Keratinocyte (primary cell): ENCODE data around the gene ANKRD23. TPM values are rescaled to one million over a fixed set of nuclear protein-coding genes. Genes with fewer than 3 reads are reported as not detected.
"Not testable (repeated sequence)": the region's sequence is repeated elsewhere in the genome, so short reads cannot be mapped to it uniquely, and the experiment has no call there.

Source experiments
- DNase-seq: peaks from one replicate; pipeline ENCODE4 v3.0.0-alpha.2; 2011; ENCODE audit warnings: low read depth, missing footprints, low spot score
- FAIRE-seq: peaks from 2 replicates; lab custom pipeline; 2011; peaks lifted over from hg19 to GRCh38; lab: Jason Lieb, UNC
- H2AFZ ChIP-seq: 2 replicates; pipeline ENCODE4 v1.6.0; 2012; ENCODE audit warnings: low read length, control low read depth, inconsistent platforms; ENCODE audit not compliant: control insufficient read depth
- H3K27ac ChIP-seq: 2 replicates; pipeline ENCODE4 v1.5.1; 2011; ENCODE audit warnings: low read length; ENCODE audit not compliant: control insufficient read depth, insufficient read depth
- H3K27me3 ChIP-seq: 3 replicates; pipeline ENCODE4 v1.6.0; 2011; ENCODE audit warnings: low read length; ENCODE audit not compliant: control insufficient read depth, insufficient read depth; ENCODE audit errors: extremely low read depth
- H3K36me3 ChIP-seq, 2 experiments: 2 replicates in 1 of 2; 3 replicates in 1 of 2; pipeline ENCODE4 v1.5.1; 2011; ENCODE audit warnings: low read length in 2 of 2, mild to moderate bottlenecking in 1 of 2; ENCODE audit not compliant: control insufficient read depth in 2 of 2, insufficient read depth in 2 of 2; ENCODE audit errors: extremely low read depth in 1 of 2
- H3K4me1 ChIP-seq: 3 replicates; pipeline ENCODE4 v1.5.1; 2011; ENCODE audit warnings: low read length; ENCODE audit not compliant: control insufficient read depth, insufficient read depth; ENCODE audit errors: extremely low read depth
- H3K4me2 ChIP-seq: 3 replicates; pipeline ENCODE4 v1.6.0; 2011; ENCODE audit warnings: low read depth, low read length; ENCODE audit not compliant: control insufficient read depth, insufficient read depth; ENCODE audit errors: extremely low read depth
- H3K4me3 ChIP-seq, 3 experiments: fragments of 200-600 bp in 1 of 3; sonication (generic) in 1 of 3; 2 replicates in 2 of 3; 3 replicates in 1 of 3; pipeline ENCODE4 v1.5.1; 2011 to 2016; ENCODE audit warnings: low read length in 3 of 3, mild to moderate bottlenecking in 3 of 3, control low read depth in 2 of 3, inconsistent platforms in 1 of 3, low read depth in 1 of 3, mixed read lengths in 1 of 3, mixed run types in 1 of 3, moderate library complexity in 1 of 3; ENCODE audit not compliant: control insufficient read depth in 2 of 3, insufficient read depth in 2 of 3; ENCODE audit errors: extremely low read depth in 1 of 3
- H3K79me2 ChIP-seq: 2 replicates; pipeline ENCODE4 v1.6.0; 2012; ENCODE audit warnings: low read length; ENCODE audit not compliant: control insufficient read depth, insufficient read depth
- H3K9ac ChIP-seq: 3 replicates; pipeline ENCODE4 v1.6.0; 2011; ENCODE audit warnings: low read length; ENCODE audit not compliant: control insufficient read depth, insufficient read depth; ENCODE audit errors: extremely low read depth
- H3K9me1 ChIP-seq: 3 replicates; pipeline ENCODE4 v1.6.0; 2011; ENCODE audit warnings: low read length; ENCODE audit not compliant: control insufficient read depth, insufficient read depth; ENCODE audit errors: extremely low read depth
- H3K9me3 ChIP-seq: 2 replicates; pipeline ENCODE4 v1.5.1; 2012; ENCODE audit warnings: low read depth, low read length; ENCODE audit not compliant: control insufficient read depth
- H4K20me1 ChIP-seq: 3 replicates; pipeline ENCODE4 v1.6.0; 2011; ENCODE audit warnings: low read length; ENCODE audit not compliant: control insufficient read depth, insufficient read depth; ENCODE audit errors: extremely low read depth
- CTCF ChIP-seq, 3 experiments: IDR thresholded peaks in 1 of 3; conservative IDR thresholded peaks in 1 of 3; optimal IDR thresholded peaks in 1 of 3; 2 replicates in 2 of 3; 3 replicates in 1 of 3; pipeline versions ENCODE3 to v1.5.1; 2011; ENCODE audit warnings: low read length in 3 of 3, mild to moderate bottlenecking in 3 of 3, moderate library complexity in 2 of 3, control low read depth in 1 of 3, inconsistent platforms in 1 of 3; ENCODE audit not compliant: insufficient read depth in 2 of 3; ENCODE audit errors: extremely low read depth in 1 of 3
- EZH2 ChIP-seq: IDR thresholded peaks from one replicate; pipeline ENCODE4 v1.6.1; 2012; ENCODE audit warnings: inconsistent platforms, mild to moderate bottlenecking, low read length, moderate library complexity
- dilution Hi-C: fragments of 300-500 bp; cut with MboI; formaldehyde crosslinking; loops from one replicate; pipeline ENCODE4 v1.7.0; 2020; ENCODE audit warnings: low sequenced_read_pairs; ENCODE audit not compliant: extremely low pct_ligation_motif_present
- polyA plus RNA-seq, 5 experiments: library from polyadenylated mRNA; depleted of rRNA in 3 of 5; stranded (reverse) in 3 of 5; stranded (forward) in 1 of 5; unstranded in 1 of 5; fragments of >200 nt; gene quantifications; 1 replicate in 1 of 5; 2 replicates in 3 of 5; 3 replicates in 1 of 5; pipeline versions ENCODE4 v1.2.1 to v1.2.3, GENCODE V29; 2011 to 2012; ENCODE audit warnings: missing spikeins in 2 of 5, low read depth in 1 of 5, low replicate concordance in 1 of 5

Gene ANKRD23
- polyA plus RNA-seq, 1 donor (not counting 4 experiments of a cell fraction or from before 2014, with no cell fraction given): 1.4 TPM

GRCh38 chr2:96890726-96891385 lies 47.0 kb upstream of the ANKRD23 start:
- dilution Hi-C loops: no loop called here
- Histone ChIP-seq H3K27me3 (no peaks in the 10 kb centered on the region), H4K20me1 (no peaks in the 10 kb centered on the region), H3K9me1 (no peaks in the 10 kb centered on the region), H3K9ac (no peak overlapping the region), H3K27ac (no peak overlapping the region), H3K4me2 (no peak overlapping the region), H3K4me3 (no peak overlapping the region), H3K9me3 (no peaks in the 10 kb centered on the region), H3K4me1 (peaks cover 43% of the 10 kb centered on the region), H3K79me2 (no peaks in the 10 kb centered on the region), H2AFZ (no peak overlapping the region), H3K36me3 (no peaks in the 10 kb centered on the region)
- no peak for DNase-seq
- FAIRE-seq: no peak
- no peak for TF ChIP-seq EZH2
- no peak for TF ChIP-seq CTCF (optimal IDR thresholded peaks at IDR 0.05 in 1 of 3, IDR thresholded peaks at IDR 0.05 in 1 of 3, conservative IDR thresholded peaks at IDR 0.05 in 1 of 3; ENCODE audit: extremely low read depth in 1 of 3, insufficient read depth in 2 of 3, low read length in 3 of 3)

GRCh38 chr2:96890252-96890651 lies 46.4 kb upstream of the ANKRD23 start:
- FAIRE-seq (no peak), DNase-seq (no peak)
- Histone ChIP-seq H3K4me2 (no peak overlapping the region), H3K4me1 (peaks cover 37% of the 10 kb centered on the region), H3K27me3 (no peaks in the 10 kb centered on the region), H4K20me1 (no peaks in the 10 kb centered on the region), H2AFZ (no peak overlapping the region), H3K9me1 (no peaks in the 10 kb centered on the region), H3K4me3 (no peak overlapping the region), H3K9me3 (no peaks in the 10 kb centered on the region), H3K36me3 (no peaks in the 10 kb centered on the region), H3K79me2 (no peaks in the 10 kb centered on the region), H3K27ac (no peak overlapping the region), H3K9ac (no peak overlapping the region)
- dilution Hi-C loops: no loop called here
- TF ChIP-seq EZH2 (no peak), CTCF (optimal IDR thresholded peaks at IDR 0.05 in 1 of 3, IDR thresholded peaks at IDR 0.05 in 1 of 3, conservative IDR thresholded peaks at IDR 0.05 in 1 of 3; ENCODE audit: extremely low read depth in 1 of 3, insufficient read depth in 2 of 3, low read length in 3 of 3) (no peak)

GRCh38 chr2:96889502-96889901 lies 45.7 kb upstream of the ANKRD23 start:
- peaks cover 35% of the 10 kb centered on the region for H3K4me1 ChIP-seq
- dilution Hi-C loops, FAIRE-seq: not testable (repeated sequence)

More at GRCh38 chr2:96889502-96889901, 45.7 kb upstream of the ANKRD23 start:
- not testable (repeated sequence) for H3K9me3 ChIP-seq, H3K9ac ChIP-seq, H3K4me2 ChIP-seq, DNase-seq, H4K20me1 ChIP-seq, H3K36me3 ChIP-seq, H3K79me2 ChIP-seq, H3K9me1 ChIP-seq, H2AFZ ChIP-seq, H3K27me3 ChIP-seq, H3K27ac ChIP-seq, H3K4me3 ChIP-seq
